ENCODE data around the gene RBMS2. TPM values are rescaled to one million over a fixed set of nuclear protein-coding genes. Genes with fewer than 3 reads are reported as not detected.
A peak's percentile ranks its signal among the peaks of the same experiment; 100 is the strongest.

RBMS2 gene
- total and polyA plus RNA-seq, 9 of the 15 experiments (the other 6 are each of a cell fraction or from before 2014, with no cell fraction given), result 0.08 to 10.5 (median 0.31) TPM

GRCh38 chr12:56630180-56630632 is 108.6 kb downstream of the RBMS2 start, which contains the start of gene BAZ2A (continued):
- TF ChIP-seq HDAC3 (IDR thresholded peaks at IDR 0.05; ENCODE audit: borderline replicate concordance, partially characterized antibody) (peak; percentile 36), KAT2B (IDR thresholded peaks at IDR 0.05; ENCODE audit: low read depth, low read length) (no peak), PML (IDR thresholded peaks at IDR 0.05; ENCODE audit: low read length) (peak; percentile 46; the same call in 1 of the 2 replicates), NEUROD1 (IDR thresholded peaks at IDR 0.05; ENCODE audit: borderline replicate concordance, low read depth, low read length, partially characterized antibody) (peak; percentile 99), STAT5A (IDR thresholded peaks at IDR 0.05; ENCODE audit: borderline replicate concordance, low read length) (peak; percentile 45; the same call in 1 of the 2 replicates), NR4A1 (CRISPR knock-in tag; IDR thresholded peaks at IDR 0.05) (no peak), NR4A1 (tag; IDR thresholded peaks at IDR 0.05) (peak; percentile 57; the same call in 1 of the 2 replicates), MLLT1 (IDR thresholded peaks at IDR 0.05) (peak; percentile 73 to 97; a peak in 3 of 4 replicates), BMI1 (IDR thresholded peaks at IDR 0.05; ENCODE audit: low read length) (no peak), CHCHD3 (CRISPR knock-in tag; IDR thresholded peaks at IDR 0.05) (no peak), CEBPZ (IDR thresholded peaks at IDR 0.05; ENCODE audit: borderline replicate concordance, low read depth, low read length) (no peak), ZNF12 (CRISPR knock-in tag; IDR thresholded peaks at IDR 0.05) (no peak), GABPA (tag; conservative IDR thresholded peaks at IDR 0.05; ENCODE audit: low read depth) (peak; percentile 75), ELK1 (CRISPR knock-in tag; IDR thresholded peaks at IDR 0.05) (no peak), ZNF766 (CRISPR knock-in tag; conservative IDR thresholded peaks at IDR 0.05) (no peak), TEAD4 (IDR thresholded peaks at IDR 0.05; ENCODE audit: low read length) (peak; percentile 23), TEAD4 (CRISPR knock-in tag; IDR thresholded peaks at IDR 0.05; ENCODE audit: borderline replicate concordance) (no peak), CTBP1 (IDR thresholded peaks at IDR 0.05; ENCODE audit: borderline replicate concordance) (peak; percentile 72; the same call in 1 of the 2 replicates)
- TF ChIP-seq, protein P1, sequence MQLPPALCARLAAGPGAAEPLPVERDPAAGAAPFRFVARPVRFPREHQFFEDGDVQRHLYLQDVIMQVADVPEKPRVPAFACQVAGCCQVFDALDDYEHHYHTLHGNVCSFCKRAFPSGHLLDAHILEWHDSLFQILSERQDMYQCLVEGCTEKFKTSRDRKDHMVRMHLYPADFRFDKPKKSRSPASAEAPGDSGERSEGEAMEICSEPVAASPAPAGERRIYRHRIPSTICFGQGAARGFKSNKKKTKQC (CRISPR knock-in tag; IDR thresholded peaks at IDR 0.05), result peak; percentile 84
- TF ChIP-seq, protein P2, sequence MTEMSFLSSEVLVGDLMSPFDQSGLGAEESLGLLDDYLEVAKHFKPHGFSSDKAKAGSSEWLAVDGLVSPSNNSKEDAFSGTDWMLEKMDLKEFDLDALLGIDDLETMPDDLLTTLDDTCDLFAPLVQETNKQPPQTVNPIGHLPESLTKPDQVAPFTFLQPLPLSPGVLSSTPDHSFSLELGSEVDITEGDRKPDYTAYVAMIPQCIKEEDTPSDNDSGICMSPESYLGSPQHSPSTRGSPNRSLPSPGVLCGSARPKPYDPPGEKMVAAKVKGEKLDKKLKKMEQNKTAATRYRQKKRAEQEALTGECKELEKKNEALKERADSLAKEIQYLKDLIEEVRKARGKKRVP (CRISPR knock-in tag; IDR thresholded peaks at IDR 0.05), result no peak
- TF ChIP-seq, protein P3, sequence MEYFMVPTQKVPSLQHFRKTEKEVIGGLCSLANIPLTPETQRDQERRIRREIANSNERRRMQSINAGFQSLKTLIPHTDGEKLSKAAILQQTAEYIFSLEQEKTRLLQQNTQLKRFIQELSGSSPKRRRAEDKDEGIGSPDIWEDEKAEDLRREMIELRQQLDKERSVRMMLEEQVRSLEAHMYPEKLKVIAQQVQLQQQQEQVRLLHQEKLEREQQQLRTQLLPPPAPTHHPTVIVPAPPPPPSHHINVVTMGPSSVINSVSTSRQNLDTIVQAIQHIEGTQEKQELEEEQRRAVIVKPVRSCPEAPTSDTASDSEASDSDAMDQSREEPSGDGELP (CRISPR knock-in tag; IDR thresholded peaks at IDR 0.05; ENCODE audit: borderline replicate concordance), result peak; percentile 72; the same call in 1 of the 2 replicates

Measured in K562 (cell line).